Fibroblast of villous mesenchyme (primary cell): ENCODE data around the gene ANKFY1. TPM values are rescaled to one million over a fixed set of nuclear protein-coding genes. Genes with fewer than 3 reads are reported as not detected.

Source experiments
- DNase-seq: peaks from one replicate; pipeline ENCODE4 v3.0.0-alpha.2; 2010; ENCODE audit warnings: low read depth
- H3K4me3 ChIP-seq: 2 replicates; pipeline ENCODE4 v1.5.1; 2011; ENCODE audit warnings: low read depth, mild to moderate bottlenecking, low read length
- CTCF ChIP-seq: IDR thresholded peaks from 2 replicates; pipeline ENCODE4 v1.5.1; 2012; ENCODE audit warnings: low read depth, mild to moderate bottlenecking, low read length; ENCODE audit not compliant: insufficient read depth
- total RNA-seq: library from RNA; depleted of rRNA; stranded (reverse); fragments of >200 nt; gene quantifications from 2 replicates; pipeline ENCODE4 v1.2.3, GENCODE V29; 2012

Gene ANKFY1
- total RNA-seq, 1 donor, result 58.7 TPM

GRCh38 chr17:4127555-4127954 is 136.2 kb downstream of the ANKFY1 start:
- no peak overlapping the region for H3K4me3 ChIP-seq
- DNase-seq, result no peak
- TF ChIP-seq CTCF, result no peak

GRCh38 chr17:4125552-4125951 is 138.2 kb downstream of the ANKFY1 start:
- no peak overlapping the region for H3K4me3 ChIP-seq
- no peak for TF ChIP-seq CTCF
- no peak for DNase-seq

GRCh38 chr17:4124999-4125398 is 138.8 kb downstream of the ANKFY1 start:
- no peak overlapping the region for H3K4me3 ChIP-seq
- no peak for TF ChIP-seq CTCF
- no peak for DNase-seq

DNA sequence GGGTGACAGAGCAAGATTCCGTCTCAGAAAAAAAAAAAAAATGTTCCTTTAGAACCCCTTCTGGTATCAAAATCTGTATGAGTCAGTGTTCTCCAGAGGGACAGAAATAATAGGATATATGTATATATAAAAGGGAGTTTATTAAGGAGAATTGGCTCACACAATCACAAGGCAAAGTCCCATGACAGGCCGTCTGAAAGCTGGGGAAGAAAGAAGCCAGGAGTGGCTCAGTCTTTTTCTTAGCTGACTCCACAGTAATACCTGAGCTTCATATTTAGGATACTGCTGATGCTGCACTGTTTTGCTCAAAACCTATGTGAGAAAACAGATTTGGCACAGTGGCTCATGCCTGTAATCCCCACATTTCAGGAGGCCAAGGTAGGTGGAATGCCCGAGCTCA is 143.4 kb downstream of the ANKFY1 start:
- no peak overlapping the region for H3K4me3 ChIP-seq
- no peak for TF ChIP-seq CTCF

GRCh38 chr17:4119299-4119698 is 144.5 kb downstream of the ANKFY1 start:
- TF ChIP-seq CTCF, result no peak
- no peak for DNase-seq
- H3K4me3 ChIP-seq, result no peak overlapping the region

More for the DNA sequence above, 143.4 kb downstream of the ANKFY1 start:
- DNase-seq, result no peak

- no peak for TF ChIP-seq CTCF
- DNase-seq, result no peak
- no peak overlapping the region for H3K4me3 ChIP-seq
Measured at GRCh38 chr17:4118015-4118743, 145.6 kb downstream of the ANKFY1 start.

DNA sequence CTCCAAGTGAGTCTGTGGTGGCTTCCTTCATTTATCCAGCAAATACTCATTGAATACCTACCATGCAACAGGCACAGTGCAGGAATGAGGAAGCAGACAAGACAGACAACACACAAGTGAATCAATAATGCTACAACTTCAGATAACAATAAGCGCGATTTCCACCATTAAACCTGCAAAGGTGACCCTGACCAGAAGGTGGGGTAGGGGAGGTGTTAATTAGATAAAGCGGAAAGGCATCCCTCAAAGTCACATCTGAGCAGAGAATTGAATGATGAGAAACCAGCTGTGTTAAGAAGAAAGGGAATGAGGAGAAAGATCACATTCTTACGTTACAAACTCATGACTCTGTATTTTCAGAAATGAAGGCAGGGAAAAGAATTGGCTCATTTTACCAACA is 147.3 kb downstream of the ANKFY1 start:
- no peak overlapping the region for H3K4me3 ChIP-seq
- no peak for DNase-seq
- TF ChIP-seq CTCF, result no peak
